ENCODE data around the gene SVEP1. TPM values are rescaled to one million over a fixed set of nuclear protein-coding genes. Genes with fewer than 3 reads are reported as not detected.

SVEP1 gene
- total RNA-seq, 1 donor: 81.2 TPM

DNA sequence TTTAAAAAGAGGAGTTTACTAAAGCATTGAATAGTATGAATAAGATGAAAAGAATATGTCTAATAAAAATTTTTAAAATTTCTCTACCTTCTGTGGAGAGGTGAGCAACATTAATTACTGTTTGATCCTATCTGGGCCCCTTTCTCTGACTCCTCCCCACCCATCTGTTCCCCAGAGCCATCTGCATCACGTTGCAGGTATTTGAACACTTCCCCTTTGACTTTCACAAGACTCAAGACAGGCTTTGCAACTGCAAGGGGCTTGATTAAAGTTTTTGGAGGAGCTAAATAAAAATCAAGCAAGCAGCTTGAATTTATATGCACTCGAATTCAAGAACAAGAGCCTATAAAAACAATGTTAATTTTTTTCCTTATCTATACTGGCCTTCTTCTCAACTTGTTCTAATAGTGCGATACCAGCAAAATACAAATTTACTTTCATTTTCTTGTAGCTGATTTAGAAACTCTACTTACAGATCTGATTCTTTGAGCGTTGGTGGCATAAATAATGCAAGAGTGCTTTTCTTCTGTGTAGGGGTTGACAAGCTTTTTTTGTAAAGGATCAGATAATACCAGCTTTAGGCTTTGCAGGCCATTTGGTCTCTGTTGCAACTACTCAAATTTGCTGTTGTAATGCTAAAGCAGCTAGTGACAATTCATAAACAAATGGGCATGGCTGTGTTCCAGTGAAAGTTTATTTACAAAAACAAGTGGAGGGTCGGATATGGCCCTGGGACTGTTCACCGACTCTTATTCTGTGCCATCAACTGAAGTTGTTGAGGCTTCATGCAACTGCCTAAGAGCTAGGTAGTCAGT, 263.1 kb downstream of the SVEP1 start:
- DNase-seq (ENCODE audit: low read depth): peak; percentile 34
- TF ChIP-seq, protein P1, sequence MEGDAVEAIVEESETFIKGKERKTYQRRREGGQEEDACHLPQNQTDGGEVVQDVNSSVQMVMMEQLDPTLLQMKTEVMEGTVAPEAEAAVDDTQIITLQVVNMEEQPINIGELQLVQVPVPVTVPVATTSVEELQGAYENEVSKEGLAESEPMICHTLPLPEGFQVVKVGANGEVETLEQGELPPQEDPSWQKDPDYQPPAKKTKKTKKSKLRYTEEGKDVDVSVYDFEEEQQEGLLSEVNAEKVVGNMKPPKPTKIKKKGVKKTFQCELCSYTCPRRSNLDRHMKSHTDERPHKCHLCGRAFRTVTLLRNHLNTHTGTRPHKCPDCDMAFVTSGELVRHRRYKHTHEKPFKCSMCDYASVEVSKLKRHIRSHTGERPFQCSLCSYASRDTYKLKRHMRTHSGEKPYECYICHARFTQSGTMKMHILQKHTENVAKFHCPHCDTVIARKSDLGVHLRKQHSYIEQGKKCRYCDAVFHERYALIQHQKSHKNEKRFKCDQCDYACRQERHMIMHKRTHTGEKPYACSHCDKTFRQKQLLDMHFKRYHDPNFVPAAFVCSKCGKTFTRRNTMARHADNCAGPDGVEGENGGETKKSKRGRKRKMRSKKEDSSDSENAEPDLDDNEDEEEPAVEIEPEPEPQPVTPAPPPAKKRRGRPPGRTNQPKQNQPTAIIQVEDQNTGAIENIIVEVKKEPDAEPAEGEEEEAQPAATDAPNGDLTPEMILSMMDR (IDR thresholded peaks at IDR 0.05; ENCODE audit: insufficient read depth, low read depth, low read length): no peak
- no peak overlapping the region for H3K4me3 ChIP-seq (ENCODE audit: low read depth, low read length)

Small RNAs within 50 kb of the gene (small RNA-seq; reads per million reads assigned to genes)
- not detected for gene RNU6-1039P

Other genes starting within 250 kb of the SVEP1 start
- not detected in 2 replicates for gene TXNDC8, start 241.9 kb downstream of the SVEP1 start, total RNA-seq
- gene MUSK, start 89.0 kb upstream of the SVEP1 start, total RNA-seq: under 0.01 TPM in 1 of 2 replicates, not detected in the other